ENCODE results near the gene LENG8.

Gene LENG8

GRCh38 chr19:54448774-54449700 lies at the start of gene LENG8:
LENG8 (plus strand) TSS chr19:54449199; CDS start chr19:54451345, 2,146 bp downstream.
- peak; percentile 77 for DNase-seq

GRCh38 chr19:54400913-54401312 lies 48.1 kb upstream of the LENG8 start:
- DNase-seq: no peak

GRCh38 chr19:54403054-54403453 lies 45.9 kb upstream of the LENG8 start:
- no peak for DNase-seq

DNA sequence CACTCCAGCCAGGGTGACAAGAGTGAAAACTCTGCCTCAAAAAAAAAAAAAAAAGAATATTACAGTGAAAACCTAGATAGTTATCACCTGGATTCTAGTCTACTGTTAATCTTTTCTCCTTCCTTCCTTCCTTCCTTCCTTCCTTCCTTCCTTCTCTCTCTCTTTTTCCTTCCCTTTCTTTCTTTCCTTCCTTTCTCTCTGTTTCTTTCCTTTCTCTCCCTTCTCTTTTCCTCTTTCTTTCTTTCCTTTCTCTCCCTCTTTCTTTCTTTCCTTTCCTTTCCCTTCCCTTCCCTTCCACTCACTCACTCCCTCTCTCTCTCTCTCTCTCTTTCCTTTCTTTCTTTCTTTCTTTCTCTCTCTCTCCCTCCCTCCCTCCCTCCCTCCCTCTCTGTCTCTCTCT lies 43.4 kb upstream of the LENG8 start:
- no peak for DNase-seq

DNA sequence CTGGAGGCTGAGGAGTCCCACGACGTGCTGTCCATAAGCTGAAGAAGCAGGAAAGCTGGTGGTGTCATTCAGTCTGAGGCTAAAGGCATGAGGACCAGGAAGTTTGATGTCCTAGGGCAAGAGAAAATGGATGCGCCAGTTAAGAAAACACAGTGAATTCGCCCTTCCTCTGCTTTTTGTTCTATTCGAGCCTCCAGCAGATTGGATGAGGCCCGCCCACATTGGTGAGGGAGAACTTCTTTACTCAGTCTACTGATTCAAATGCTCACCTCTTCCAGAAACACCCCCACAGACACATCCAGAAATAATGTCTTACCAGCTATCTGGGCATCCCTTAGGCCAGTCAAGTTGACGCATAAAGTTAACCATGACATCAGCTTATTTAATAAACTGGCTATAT lies 41.2 kb upstream of the LENG8 start:
- no peak for DNase-seq

DNA sequence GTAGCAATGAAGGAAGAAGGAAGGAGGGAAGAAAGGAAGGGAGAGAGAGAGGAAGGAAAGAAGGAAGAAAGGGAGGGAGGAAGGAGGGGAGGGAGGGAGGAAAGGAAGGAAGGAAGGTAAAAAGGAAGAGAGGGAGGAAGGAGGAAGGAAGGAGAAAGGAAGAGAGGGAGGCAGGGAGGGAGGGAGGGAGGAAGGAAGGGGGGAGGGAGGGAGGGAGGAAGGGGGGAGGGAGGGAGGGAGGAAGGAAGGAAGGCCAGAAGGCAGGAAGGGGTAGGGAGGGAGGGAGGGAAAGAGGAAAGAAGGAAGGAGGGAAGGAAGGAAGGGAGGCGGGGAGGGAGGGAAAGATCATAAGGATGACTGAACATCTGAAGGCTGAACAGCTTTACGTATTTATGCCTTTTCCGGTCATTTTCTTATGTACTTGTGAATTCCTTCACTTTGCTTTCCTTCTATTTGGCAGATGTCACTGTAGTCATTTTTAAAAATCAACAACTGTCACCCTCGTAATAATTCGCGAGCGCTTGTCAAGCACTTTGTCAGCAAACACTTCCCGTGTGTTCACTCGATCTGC lies 40.5 kb upstream of the LENG8 start:
- DNase-seq: no peak

DNA sequence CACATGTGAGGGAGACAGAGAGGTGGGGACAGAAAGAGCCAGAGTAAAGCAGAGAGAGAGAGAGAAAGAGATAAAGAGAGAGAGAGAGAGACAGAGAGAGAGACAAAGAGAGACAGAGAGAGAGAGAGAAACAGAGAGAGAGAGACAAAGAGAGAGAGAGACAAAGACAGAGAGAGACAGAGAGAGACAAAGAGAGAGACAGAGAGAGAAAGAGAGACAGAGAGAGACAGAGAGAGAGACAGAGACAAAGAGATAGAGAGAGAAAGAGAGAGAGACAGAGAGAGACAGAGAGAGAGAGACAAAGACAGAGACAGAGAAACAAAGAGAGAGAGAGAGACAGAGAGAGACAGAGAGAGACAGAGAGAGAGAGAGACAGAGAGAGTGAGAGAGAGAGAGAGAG lies 38.0 kb upstream of the LENG8 start:
- no peak for DNase-seq

DNA sequence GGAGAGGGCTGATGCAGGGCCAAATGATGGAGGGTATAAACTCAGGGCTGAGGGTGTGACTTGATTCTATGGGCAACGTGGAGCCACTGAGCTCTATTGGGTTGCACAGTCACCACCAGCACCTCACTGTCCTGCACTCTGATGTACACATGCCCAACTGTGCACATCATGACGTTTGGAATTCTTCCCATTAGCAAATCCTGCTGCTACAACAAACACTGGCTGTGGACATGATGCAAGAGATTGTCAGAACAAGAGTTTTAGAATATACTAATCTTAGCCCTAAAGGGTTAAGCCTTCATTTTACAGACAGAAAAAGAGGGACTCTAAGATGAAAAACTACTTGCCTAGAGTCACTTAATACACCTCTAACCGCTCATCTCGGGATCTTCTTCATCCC lies 36.1 kb upstream of the LENG8 start:
- DNase-seq: no peak

GRCh38 chr19:54414156-54414555 lies 34.8 kb upstream of the LENG8 start:
- no peak for DNase-seq

GRCh38 chr19:54415208-54415900 lies 33.6 kb upstream of the LENG8 start, which contains the start of gene TTYH1:
TTYH1 (plus strand) TSS chr19:54415464; CDS start chr19:54415553, 89 bp downstream.
- DNase-seq: no peak

- DNase-seq: no peak
Observed at GRCh38 chr19:54415901-54416673, 32.9 kb upstream of the LENG8 start.

- DNase-seq: no peak
Observed at GRCh38 chr19:54416695-54417491, 32.1 kb upstream of the LENG8 start.

- no peak for DNase-seq
Observed at GRCh38 chr19:54418030-54418929, 30.7 kb upstream of the LENG8 start.

DNA sequence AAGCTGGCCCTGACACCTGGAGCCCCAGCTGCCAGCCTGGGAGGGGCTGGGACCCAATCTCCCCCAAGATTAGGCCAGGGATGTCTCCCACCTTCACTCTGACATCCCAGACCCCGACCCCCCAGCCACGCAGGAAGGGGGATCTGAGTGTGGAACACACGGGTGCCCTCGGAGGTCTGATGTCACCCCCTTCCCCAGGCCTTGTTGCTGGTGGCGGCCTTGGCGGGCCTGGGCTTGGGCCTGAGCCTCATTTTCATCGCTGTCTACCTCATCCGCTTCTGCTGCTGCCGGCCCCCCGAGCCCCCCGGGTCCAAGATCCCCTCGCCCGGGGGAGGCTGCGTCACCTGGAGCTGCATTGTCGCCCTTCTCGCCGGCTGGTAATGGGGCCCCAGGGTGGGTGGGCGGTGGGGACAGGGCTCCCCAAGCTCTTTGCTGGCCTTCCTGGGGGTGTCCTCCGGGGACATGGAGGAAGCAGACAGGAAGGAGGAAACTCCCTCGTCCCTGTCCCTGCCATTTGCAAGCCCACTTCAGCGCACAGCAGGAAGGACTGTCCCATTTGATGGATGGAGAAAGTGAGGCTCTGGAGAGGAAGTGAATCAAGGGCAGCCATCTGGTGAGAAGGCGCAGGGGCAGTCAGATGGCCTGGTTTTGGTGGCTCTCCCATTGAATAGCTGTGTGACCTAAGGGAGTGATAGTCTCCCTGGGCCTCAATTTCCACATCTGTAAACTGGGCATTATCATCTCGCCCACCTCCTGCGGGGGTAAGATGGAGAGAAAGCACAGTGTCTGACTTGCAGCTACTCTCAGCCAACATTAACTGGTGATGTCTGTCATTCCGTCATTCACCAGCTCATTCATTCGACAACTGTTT lies 29.8 kb upstream of the LENG8 start:
- no peak for DNase-seq

DNA sequence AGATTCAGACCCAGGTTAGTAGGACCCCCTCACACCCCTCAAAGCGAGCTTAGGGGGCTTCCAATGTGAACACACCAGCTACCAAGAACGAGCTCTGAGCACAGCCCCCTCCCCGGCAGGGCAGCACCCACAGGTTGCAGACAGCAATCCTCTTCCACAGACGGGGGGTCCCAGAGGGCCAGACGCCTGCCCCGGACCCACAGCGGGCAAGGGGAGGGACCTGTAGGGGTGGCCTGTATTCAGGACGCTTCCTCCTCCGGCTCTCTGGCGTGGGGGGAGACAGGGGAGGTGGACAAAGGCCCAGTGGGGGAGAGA lies 29.0 kb upstream of the LENG8 start:
- DNase-seq: no peak

DNA sequence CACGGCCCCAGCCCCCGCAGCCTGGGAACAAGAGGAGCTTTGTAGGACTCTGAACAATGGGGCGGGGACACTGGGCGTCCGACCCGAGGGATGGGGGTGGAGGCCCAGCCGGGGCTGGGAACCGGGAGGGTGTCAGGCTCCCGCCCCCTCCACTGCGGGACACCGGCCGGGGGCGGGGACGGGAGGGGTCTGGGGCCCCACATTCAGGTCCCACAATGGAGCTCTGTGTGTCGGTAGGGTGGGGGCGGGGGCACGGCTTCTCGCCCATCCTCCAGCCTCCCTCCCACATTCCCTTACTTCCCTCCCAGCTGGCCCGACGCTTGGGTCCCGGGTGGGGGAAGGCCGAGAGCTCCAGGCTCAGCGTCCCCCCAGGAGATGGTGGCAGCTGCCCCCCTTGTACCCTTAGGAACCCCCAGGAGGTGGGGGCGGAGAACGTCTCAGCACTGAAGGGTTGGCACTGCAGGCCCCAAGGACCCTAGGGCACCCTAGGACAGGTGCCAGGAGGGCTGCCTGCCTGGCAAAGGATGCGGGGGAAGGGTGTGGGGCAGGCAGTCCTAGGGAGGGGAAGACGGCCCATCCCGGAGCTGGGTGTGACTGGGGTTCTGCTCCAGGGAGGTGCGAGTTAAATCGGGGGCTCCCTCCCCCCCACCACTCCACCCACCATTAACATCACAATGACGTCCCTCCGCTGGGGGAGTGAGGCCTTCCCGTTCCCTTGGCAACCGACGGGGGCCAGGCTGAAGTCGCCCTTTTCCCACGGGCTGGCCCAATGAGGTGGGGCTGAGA lies 28.4 kb upstream of the LENG8 start:
- no peak for DNase-seq

- no peak for DNase-seq
Observed at GRCh38 chr19:54421169-54421516, 27.9 kb upstream of the LENG8 start.

GRCh38 chr19:54421521-54421920 lies 27.5 kb upstream of the LENG8 start:
- no peak for DNase-seq

- DNase-seq: no peak
Observed at GRCh38 chr19:54422136-54422535, 26.9 kb upstream of the LENG8 start.

Measured in SHP77 treated with DMSO at 0.1 percent for 48 hours (cell line).